H4 (cell line): ENCODE data around the gene WDR13. TPM values are rescaled to one million over a fixed set of nuclear protein-coding genes. Genes with fewer than 3 reads are reported as not detected.
"Not testable (repeated sequence)": the region's sequence is repeated elsewhere in the genome, so short reads cannot be mapped to it uniquely, and the experiment has no call there.

Source experiments
- DNase-seq: peaks from one replicate; pipeline ENCODE4 v3.0.0-alpha.2; 2015; ENCODE audit warnings: low spot score
- total RNA-seq: library from RNA; depleted of rRNA; stranded (reverse); fragments of >200 nt; shearing (Covaris generic); gene quantifications from 2 replicates; pipeline ENCODE4 v1.2.3, GENCODE V29; 2014; rRNA removed

The WDR13 gene
- 42.8 and 49.7 TPM in 2 replicates for total RNA-seq

DNA sequence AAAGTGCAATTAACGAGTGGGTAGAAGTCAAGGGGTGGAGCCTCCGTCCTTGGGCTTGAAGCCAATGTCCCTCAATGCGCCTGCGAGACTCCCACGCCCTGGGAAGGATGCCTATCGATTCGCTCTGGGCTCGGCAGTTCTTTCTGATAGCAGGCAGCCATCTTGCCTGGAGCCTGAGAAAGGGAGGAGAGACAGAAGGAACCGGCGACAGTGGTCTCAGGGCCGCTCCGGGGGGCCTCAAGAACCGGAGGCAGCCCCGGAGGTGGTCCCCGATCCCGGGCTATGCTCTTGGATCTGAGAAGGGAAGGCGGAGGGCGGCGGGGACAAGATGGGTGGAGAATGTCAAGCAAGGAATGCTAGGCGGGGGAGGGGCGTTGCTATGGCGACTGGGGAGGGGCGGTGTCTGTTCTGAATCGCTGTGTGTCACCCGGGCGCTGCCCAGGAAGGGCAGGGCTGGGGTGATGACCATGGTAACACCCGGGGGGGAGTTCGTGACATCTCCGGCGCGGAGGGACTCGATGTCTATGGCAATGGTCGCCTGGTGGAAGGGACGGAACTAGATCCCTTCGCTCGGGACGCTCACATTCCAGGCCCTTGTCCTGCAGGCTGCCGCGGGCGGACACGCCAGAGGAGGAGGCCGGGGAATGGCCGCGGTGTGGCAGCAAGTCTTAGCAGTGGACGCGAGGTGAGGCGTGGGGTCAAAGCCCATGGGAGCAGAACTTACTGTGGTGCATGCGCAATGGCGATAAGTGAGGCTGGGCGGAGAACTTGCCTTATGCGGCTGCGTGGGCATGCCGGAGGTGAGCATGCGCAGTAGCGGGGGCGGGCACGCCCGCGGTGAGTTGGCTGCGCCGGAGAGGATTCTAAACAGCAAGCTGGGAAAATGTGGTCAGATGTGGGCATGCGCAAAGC, at the start of gene WDR13:
Gene WDR13 (plus strand): TSS at position 140 of the 912 bp plus-strand sequence. CDS start 505 bp downstream, at position 645.
- peak; percentile 92 for DNase-seq

DNA sequence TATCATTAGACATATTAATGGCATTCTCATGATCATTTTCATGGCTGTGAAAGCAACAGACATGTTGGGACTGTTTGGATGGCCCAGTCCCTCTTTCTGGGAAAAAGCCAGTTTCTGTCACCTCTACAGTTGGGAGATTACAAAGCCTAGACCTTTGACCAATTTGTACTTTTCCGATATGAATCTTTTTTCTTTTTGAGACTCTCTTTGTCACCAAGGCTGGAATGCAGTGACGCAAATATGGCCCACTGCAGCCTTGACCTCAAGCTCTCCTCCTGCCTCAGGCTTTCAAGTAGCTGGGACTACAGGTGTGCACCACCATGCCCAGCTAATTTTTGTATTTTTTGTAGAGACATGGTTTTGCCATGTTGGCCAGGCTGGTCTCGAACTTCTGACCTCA, 48.4 kb upstream of the WDR13 start:
- no peak for DNase-seq

DNA sequence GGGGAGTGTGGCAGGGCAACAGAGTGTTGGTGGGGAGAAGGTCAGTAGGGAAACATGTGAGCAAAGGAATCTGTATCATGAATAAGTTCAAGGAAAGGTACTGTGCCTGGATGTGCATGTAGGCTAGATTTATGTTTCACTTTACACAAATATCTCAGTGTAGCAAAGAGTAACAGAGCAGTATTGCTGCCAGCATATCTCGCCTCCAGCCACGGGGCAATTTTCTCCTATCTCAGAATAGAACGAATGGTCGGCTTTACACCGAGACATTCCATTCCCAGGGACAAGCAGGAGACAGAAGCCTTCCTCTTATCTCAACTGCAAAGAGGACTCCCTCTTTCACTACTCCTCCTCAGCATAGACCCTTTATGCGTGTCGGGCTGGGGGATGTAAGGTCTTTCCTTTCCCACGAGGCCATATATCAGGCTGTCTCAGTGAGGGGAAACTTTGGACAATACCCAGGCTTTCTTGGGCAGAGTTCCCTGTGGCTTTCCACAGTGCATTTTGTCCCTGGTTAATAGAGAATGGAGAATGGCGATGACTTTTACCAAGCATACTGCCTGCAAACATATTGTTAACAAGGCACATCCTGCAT, 41.5 kb upstream of the WDR13 start:
- not testable (repeated sequence) for DNase-seq

DNA sequence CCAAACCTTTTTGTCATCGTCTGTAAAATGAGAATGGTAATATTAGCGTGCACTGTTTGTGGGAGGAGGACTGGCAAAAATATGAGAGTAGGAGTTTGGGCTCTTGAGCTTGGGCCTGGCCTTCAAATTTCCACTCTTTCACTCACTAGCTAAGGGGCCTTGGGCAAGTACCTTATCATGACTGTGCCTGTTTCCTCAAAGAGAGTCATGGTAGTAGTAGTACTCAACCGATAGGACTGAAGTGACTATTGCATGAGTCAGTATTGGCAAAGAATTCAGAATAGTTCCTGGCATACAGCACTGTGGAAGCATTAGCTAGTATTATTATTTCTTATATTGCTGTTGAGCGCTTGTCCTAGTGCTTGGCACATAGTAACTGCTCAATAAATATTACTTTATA, 39.0 kb upstream of the WDR13 start:
- no peak for DNase-seq

DNA sequence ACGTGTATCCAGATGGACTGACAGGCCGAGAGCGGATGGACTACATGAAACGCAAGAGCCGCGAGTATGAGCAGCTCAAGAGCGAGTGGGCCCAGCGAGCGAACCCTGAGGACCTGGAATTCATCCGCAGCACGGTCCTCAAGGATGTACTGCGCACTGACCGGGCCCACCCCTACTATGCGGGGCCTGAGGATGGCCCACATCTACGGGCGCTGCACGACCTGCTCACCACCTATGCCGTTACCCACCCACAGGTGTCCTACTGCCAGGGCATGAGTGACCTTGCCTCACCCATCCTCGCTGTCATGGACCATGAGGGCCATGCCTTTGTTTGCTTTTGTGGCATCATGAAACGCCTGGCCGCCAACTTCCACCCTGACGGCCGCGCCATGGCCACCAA, 37.7 kb upstream of the WDR13 start:
- no peak for DNase-seq

DNA sequence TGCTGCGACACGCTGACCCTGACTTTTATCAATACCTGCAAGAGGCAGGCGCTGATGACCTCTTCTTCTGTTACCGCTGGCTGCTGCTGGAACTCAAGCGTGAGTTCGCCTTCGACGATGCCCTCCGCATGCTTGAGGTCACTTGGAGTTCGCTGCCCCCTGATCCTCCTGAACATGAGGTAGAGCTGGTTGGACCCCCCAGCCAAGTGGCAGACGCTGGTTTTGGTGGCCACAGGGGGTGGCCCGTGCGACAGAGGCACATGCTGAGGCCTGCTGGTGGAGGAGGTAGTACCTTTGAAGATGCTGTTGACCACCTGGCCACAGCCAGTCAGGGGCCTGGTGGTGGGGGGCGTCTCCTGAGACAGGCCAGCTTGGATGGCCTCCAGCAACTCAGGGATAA, 37.2 kb upstream of the WDR13 start:
- DNase-seq: no peak

DNA sequence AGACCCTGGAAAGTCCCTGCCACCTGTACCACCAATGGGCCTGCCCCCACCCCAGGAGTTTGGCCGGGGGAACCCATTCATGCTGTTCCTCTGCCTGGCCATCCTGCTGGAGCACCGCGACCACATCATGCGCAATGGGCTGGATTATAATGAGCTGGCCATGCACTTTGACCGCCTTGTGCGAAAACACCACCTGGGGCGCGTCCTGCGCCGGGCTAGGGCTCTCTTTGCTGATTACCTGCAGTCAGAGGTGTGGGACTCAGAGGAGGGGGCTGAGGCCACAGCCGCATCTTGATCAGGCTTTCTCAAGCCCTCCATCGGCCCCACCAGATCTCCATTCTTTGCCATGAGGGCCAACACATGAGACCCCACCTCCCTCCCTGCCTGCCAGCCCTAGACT, 36.6 kb upstream of the WDR13 start:
- no peak for DNase-seq

DNA sequence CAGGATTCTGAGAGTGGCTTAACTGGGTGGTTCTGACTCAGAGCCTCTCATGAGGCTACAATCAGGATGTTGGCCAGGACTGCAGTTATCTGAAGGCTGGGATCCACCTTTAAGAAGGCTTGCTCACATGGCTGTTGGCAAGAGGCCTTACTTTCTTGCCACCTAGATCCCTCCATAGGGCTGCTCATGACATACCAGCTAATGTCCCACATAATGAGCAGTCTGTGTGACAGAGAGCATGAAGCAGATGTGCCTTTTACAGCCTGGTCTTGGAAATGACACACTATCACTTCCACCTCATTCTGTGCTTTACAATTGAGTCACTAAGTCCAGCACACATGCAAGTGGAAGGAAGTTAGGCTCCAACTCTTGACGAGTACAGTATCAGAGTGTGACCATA, 27.3 kb upstream of the WDR13 start:
- DNase-seq: no peak

DNA sequence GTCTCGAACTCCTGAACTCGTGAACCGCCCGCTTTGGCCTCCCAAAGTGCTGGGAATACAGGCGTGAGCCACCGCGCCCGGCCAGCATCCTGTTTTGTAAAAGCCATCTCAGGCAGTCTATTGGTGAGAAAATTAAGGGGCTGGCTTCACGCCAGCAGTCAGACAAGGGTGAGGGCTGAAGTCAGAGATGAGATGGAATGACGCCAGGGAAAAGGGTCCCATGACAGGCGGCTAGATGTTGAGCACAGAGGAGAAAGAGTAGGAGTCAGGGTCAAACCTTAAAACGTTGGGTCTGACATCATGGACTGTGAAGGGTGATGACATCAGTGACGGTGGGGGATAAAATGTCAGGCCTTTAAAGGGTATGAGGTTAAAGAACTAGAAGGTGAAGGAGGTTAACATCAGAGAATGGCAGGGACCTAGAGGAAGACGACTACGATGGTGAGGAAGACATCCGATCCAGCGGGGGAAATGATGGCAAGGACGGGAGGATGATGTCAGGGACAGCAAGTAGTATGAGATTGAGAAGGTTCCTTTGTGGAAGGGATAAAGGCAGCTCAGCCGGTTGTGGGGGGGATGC, 23.5 kb upstream of the WDR13 start:
- no peak for DNase-seq

DNA sequence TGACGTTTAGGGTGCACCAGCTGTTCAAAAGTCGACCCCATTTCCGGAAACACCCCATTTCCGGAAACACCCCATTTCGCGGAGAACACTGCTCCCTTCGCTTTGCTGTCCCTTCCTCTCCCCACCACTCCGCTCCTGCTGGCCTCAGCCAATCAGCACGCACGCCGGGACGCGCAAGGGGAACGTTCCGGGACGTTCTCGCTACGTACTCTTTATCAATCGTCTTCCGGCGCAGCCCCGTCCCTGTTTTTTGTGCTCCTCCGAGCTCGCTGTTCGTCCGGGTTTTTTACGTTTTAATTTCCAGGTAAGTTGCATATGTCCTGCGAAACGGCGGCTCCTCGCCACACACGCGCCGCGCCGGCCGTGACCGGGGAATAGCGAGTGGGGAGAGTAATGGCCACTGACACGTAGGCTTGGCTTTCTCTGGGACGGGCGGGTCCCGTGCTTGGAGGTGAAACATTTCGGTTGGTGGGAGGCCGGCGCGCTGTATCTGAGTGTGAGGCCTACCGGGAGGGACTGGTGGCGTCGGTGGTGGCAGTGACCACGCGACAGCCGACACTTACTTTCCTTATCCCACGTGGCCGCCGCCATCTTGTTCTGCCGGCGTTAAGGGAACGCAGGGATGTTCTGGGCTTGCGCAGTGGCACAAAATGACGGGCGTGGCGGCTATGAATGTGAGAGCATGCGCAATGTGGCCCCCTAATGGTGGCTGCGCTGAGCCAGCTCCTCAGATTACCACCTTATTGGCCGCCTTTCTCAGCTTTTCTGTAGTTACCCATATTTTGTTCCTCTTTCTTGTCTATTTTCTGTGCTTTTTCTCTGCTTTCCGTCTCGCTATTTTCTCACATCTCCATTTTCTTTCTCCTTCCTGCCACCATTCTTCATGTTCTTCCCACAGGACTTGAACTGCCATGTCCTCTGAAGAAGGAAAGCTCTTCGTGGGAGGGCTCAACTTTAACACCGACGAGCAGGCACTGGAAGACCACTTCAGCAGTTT, 22.7 kb upstream of the WDR13 start, which contains the start of gene RBM3:
Gene RBM3 (plus strand): TSS at position 215 of the 997 bp plus-strand sequence. CDS start 697 bp downstream, at position 912.
- DNase-seq: peak; percentile 94

DNA sequence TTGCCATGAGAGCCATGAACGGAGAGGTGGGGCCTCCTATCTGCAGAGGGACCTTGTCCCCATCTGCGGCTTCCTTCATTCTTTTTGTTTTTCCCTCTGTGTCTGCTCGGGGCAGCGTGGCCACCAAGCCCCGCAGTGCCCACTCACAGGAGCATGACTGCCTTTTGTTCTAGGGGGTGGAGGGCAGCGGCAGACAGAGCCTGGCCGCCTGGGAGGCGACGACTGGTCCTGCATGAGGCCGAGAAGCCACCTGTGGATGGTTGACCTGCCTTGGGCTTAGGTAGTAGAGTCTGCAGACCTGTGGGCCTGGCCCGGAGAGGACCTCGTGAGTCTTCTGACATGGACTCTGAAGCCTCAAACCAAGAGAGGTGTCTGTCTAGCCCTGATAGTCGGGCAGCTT, 21.6 kb upstream of the WDR13 start:
- no peak for DNase-seq

DNA sequence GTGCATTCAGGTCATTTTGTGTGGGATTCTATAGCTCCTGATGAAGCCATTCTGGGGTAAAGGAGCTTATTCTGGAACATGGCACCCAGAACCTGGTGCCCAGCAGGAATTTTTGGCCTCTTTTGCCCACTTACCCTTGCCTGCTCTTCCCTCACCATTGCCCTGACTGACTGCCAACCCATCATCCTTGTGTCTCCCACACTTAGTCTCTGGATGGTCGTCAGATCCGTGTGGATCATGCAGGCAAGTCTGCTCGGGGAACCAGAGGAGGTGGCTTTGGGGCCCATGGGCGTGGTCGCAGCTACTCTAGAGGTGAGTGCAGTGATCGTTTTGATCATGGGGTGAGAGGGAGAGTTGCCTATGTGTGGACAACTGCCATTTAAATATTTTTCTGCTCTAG, 21.2 kb upstream of the WDR13 start:
- DNase-seq: no peak

DNA sequence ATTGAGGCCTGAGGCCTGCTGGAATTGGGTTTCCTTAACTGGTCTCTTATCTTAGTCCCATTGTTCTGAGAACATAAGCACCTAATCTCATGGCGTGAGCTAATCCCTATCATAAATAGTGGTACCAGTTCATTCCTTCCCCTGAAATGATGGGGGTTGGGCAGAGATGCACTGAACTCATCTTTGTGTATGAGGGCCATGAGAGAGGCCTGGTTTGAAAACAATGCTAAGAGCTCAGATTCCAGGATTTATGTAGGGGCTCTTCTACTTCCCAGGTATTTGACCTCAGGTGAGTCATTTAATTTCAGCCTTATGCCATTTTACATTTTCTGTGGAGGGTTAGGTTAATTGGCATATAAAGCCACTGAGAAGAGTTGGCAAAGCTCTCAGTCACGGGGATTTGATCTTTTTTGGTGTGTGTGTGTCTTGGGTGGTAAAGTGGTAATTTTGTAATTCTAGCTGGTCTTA, 18.6 kb upstream of the WDR13 start:
- no peak for DNase-seq

DNA sequence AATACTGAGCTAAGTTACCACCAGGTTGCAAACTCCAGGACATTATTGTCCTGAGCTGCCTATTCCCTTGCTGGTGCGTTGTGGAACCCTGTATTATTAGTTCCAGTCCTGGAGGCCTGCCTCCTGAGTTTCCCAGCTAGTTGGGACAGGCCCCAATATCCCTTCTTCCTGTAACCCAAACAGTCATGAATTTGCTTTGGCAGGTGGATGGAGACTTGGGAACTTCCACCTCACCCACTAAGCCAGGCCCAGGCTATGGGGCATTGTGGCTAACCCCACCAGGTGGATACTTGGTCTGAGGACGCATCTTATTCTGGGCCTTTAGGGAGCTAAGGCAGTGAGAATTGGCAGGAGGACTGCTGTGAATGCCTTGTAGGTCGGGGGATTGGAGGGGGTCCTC, 18.0 kb upstream of the WDR13 start:
- no peak for DNase-seq

DNA sequence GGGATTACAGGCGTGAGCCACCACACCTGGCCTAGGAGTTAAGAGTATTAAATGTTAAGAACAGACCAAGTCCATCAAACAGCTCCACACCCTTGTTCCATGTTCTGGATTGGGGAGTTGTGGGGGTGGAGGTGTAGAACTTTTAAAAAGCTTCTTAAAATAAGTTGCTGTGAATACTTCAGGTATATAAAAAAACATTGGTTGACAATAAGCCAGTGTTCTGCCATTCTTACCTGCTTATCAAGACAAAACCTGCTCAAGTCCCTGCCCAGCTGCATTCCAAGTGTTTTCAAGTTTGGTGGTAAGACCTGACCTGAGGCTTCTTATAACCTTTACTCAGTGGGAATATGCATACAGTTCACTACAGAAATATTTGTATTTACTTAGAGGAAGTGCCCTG, 16.6 kb upstream of the WDR13 start:
- no peak for DNase-seq

DNA sequence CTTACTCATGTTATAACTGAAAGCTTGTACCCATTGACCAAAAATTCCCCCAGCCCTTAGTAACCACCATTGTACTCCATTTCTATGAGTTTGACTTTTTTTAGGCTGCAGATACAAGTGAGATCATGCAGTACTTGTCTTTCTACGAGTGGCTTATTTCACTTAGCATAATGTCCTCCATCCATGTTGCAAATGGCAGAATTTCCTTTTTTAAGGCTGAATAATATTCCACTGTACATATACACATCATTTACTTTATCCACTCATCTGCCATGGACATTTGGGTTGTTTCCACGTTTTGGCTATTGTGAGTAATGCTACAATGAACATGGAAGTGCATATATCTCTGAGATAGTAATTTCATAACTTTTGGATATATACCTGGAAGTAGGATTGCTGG, 12.6 kb upstream of the WDR13 start:
- DNase-seq: no peak

DNA sequence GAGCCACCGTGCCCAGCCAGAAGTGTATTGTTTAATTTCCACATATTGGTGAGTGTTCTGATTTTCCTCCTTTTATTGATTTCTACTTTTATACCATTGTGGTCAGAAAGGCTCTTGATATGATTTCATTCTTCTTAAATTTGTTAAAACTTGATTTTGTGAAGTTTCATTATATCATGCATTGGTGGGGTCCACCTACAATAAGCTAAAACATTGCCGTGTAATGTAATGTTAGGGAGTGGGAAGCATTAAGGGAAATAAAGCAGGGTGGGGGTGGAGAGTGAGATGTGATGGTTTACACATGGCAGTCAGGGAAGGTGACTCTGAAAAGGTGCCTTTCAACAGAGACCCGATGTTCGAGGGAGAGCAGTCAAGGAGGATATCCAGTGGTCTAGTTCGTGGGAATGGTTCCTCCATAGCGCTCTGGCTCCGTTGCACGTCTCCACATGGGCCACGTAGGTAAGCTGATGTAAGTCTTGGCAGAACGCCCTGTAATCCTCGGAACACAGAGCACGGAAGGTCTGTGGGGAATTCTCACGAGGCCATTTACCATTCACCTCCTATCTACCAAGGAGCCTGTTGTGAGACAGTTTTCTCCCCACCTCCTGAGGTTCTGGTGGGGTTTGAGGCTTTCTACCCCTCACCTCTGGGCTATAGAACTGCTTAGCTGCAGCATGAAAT, 7.7 kb upstream of the WDR13 start:
- DNase-seq: no peak

DNA sequence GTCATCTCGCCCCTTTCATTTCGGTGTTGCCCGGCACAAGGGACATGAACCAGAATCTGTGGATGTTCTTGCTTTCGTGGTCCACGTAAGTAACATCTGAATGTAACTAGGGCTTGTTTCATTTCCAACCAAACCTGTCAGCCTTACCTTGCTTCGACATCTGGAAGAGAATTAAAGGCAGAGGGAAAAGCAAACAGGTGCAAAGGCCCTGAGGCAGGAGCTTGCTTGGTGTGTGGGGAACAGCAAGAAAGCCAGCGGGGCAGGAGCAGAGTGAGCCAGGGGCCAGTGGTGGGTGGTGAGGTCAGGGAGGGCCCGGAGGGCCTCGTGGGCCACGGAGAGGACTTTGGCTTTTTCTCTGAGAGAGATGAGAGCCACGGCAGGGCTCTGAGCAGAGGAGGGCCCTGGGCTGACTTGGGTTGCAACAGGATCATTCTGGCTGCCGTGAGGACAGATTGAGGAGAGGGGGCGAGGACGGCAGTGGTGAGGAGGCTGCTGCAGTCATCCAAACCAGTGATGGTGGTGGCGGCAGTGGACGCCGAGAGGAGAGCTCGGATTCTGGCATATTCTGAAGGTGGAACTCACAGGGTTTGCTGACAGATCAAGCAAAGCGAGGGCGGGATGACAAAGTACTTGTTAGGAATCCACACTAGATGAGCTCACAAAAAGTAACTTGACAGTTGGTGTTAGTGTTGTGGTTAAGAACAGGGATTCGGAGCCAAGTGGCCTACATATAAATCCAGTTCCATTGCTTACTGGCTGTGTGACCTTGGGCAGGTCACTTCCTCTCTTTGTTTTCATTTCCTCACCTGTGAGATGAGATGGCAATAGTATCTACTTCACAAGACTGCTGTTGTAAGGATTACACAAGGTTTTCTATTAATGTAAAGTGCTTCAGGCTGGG, 6.8 kb upstream of the WDR13 start:
- no peak for DNase-seq

DNA sequence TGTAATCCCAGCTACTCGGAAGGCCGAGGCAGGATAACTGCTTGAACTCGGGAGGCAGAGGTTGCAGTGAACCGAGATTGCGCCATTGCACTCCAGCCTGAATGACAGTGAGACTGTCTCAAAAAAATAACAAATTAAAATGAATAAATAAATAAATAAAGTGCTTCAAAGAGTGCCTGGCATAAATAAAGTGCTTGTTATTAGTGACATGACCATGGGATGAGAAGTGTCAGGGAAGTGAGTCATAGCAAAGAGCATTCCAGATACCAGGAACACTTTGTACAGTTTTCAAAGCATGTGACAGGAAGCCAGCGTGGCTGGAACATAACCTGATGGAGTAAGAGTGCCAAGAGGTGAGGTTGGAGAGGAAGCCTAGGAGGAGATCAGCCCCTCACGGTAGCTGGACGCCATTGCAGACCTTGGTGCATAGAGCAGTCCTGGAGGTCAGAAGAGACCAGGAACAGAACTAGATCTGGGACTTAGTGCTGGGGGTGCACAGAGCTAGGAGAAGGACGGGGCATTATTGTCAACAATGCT, 6.0 kb upstream of the WDR13 start:
- DNase-seq: peak; percentile 88
